ENCODE results near the gene PDE3B. TPM values are rescaled to one million over a fixed set of nuclear protein-coding genes. Genes with fewer than 3 reads are reported as not detected.
"Not testable (repeated sequence)": the region's sequence is repeated elsewhere in the genome, so short reads cannot be mapped to it uniquely, and the experiment has no call there.

Gene PDE3B
- total RNA-seq, 2 experiments from 2014 or later = 96.6 to 101 TPM

GRCh38 chr11:14766585-14766984 is 123.0 kb downstream of the PDE3B start:
- H3K27ac Mint-ChIP-seq = peak overlapping the region; percentile 70
- H3K4me1 Mint-ChIP-seq = peaks cover 47% of the 10 kb centered on the region
- H3K4me3 Mint-ChIP-seq = no peak overlapping the region
- DNase-seq = no peak
- peaks cover 1% of the 10 kb centered on the region for H3K9me3 Mint-ChIP-seq
- POLR2A ChIA-PET = no interaction called here
- H3K27me3 Mint-ChIP-seq = no peaks in the 10 kb centered on the region
- H3K36me3 Mint-ChIP-seq (ENCODE audit: low read depth) = peaks cover 15% of the 10 kb centered on the region
- CTCF ChIA-PET = interaction anchor here (0.8 to 1.3 kb wide), 3 partner anchors 141 to 247 kb away, joined by 3 read pairs; partner anchors contain the start of gene PSMA1

GRCh38 chr11:14768526-14769188 is 125.1 kb downstream of the PDE3B start:
- peak; percentile 15 for DNase-seq
- peak overlapping the region; percentile 28 for H3K4me3 Mint-ChIP-seq
- peaks cover 1% of the 10 kb centered on the region for H3K9me3 Mint-ChIP-seq
- peak overlapping the region; percentile 83 for H3K27ac Mint-ChIP-seq
- peaks cover 22% of the 10 kb centered on the region for H3K36me3 Mint-ChIP-seq (ENCODE audit: low read depth)
- no peaks in the 10 kb centered on the region for H3K27me3 Mint-ChIP-seq
- POLR2A ChIA-PET = interaction anchor here (0.6 kb wide), 1 partner anchor 96 kb away, joined by 6 read pairs; no protein-coding TSS in a partner anchor
- CTCF ChIA-PET = interaction anchor here (0.6 to 1.6 kb wide), 4 partner anchors 8 to 216 kb away, joined by 3 to 5 read pairs (median 4); no protein-coding TSS in a partner anchor
- H3K4me1 Mint-ChIP-seq = peaks cover 50% of the 10 kb centered on the region

GRCh38 chr11:14773755-14774154 is 130.2 kb downstream of the PDE3B start:
- H3K4me3 Mint-ChIP-seq = no peak overlapping the region
- CTCF ChIA-PET = interaction anchor here (0.6 to 1.5 kb wide), 4 partner anchors 8 to 134 kb away, joined by 3 to 6 read pairs (median 4); no protein-coding TSS in a partner anchor
- DNase-seq = no peak

GRCh38 chr11:14774721-14775120 is 131.1 kb downstream of the PDE3B start:
- Mint-ChIP-seq H3K9me3 (peaks cover 21% of the 10 kb centered on the region), H3K4me3 (no peak overlapping the region), H3K27me3 (no peaks in the 10 kb centered on the region), H3K36me3 (ENCODE audit: low read depth) (peaks cover 71% of the 10 kb centered on the region), H3K27ac (no peak overlapping the region), H3K4me1 (peaks cover 51% of the 10 kb centered on the region)
- ChIA-PET POLR2A (no interaction called here), CTCF (interaction anchor here (1.2 to 1.5 kb wide), 2 partner anchors 130 kb away, joined by 3 read pairs; no protein-coding TSS in a partner anchor)
- no peak for DNase-seq

More at GRCh38 chr11:14773755-14774154, 130.2 kb downstream of the PDE3B start:
- POLR2A ChIA-PET = no interaction called here
- Mint-ChIP-seq H3K27me3 (no peaks in the 10 kb centered on the region), H3K36me3 (ENCODE audit: low read depth) (peaks cover 61% of the 10 kb centered on the region), H3K27ac (no peak overlapping the region), H3K4me1 (peaks cover 52% of the 10 kb centered on the region), H3K9me3 (peaks cover 15% of the 10 kb centered on the region)

GRCh38 chr11:14775897-14776296 is 132.3 kb downstream of the PDE3B start:
- CTCF ChIA-PET = no interaction called here
- Mint-ChIP-seq H3K36me3 (ENCODE audit: low read depth) (peaks cover 73% of the 10 kb centered on the region), H3K4me3 (no peak overlapping the region), H3K27me3 (no peaks in the 10 kb centered on the region), H3K27ac (no peak overlapping the region), H3K9me3 (peaks cover 27% of the 10 kb centered on the region), H3K4me1 (peaks cover 48% of the 10 kb centered on the region)
- POLR2A ChIA-PET = no interaction called here
- DNase-seq = no peak

- peaks cover 50% of the 10 kb centered on the region for H3K4me1 Mint-ChIP-seq
- POLR2A ChIA-PET, H3K27me3 Mint-ChIP-seq, H3K27ac Mint-ChIP-seq, DNase-seq, H3K4me3 Mint-ChIP-seq: not testable (repeated sequence)
- peaks cover 89% of the 10 kb centered on the region for H3K36me3 Mint-ChIP-seq (ENCODE audit: low read depth)
- CTCF ChIA-PET = interaction anchor here (0.7 kb wide), 1 partner anchor 129 kb away, joined by 3 read pairs; no protein-coding TSS in a partner anchor
- peaks cover 35% of the 10 kb centered on the region for H3K9me3 Mint-ChIP-seq
Measured at GRCh38 chr11:14778460-14778859, 134.9 kb downstream of the PDE3B start.

GRCh38 chr11:14783788-14784187 is 140.2 kb downstream of the PDE3B start:
- Mint-ChIP-seq H3K4me1 (peaks cover 42% of the 10 kb centered on the region), H3K27ac (no peak overlapping the region), H3K4me3 (no peak overlapping the region), H3K27me3 (no peaks in the 10 kb centered on the region), H3K9me3 (peaks cover 22% of the 10 kb centered on the region), H3K36me3 (ENCODE audit: low read depth) (peaks cover 57% of the 10 kb centered on the region)
- ChIA-PET CTCF (no interaction called here), POLR2A (no interaction called here)
- no peak for DNase-seq

DNA sequence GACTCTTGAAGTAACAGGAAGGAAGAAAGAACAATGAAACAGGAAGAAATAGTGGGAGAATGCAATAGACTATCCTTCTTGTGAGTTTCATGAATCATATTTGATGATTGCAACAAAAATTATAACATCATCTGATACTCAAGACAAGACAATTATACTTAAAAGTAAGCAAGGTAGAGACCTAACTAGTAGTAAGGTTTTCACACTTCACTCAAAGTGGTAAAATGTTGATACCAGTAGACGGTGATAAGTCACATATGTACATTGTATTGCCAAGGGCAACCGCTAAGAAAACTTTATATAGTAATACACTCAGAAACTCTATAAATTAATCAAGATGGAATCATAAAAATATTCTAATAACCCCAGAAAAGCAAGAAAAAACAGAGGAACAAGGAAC is 140.6 kb downstream of the PDE3B start:
- H3K36me3 Mint-ChIP-seq (ENCODE audit: low read depth) = peaks cover 56% of the 10 kb centered on the region
- no peak overlapping the region for H3K27ac Mint-ChIP-seq
- H3K4me3 Mint-ChIP-seq = no peak overlapping the region
- no peak for DNase-seq
- ChIA-PET CTCF (no interaction called here), POLR2A (no interaction called here)
- peaks cover 18% of the 10 kb centered on the region for H3K9me3 Mint-ChIP-seq
- no peaks in the 10 kb centered on the region for H3K27me3 Mint-ChIP-seq
- H3K4me1 Mint-ChIP-seq = peaks cover 39% of the 10 kb centered on the region

GRCh38 chr11:14789879-14790484 is 146.4 kb downstream of the PDE3B start:
- Mint-ChIP-seq H3K4me1 (peaks cover 14% of the 10 kb centered on the region), H3K36me3 (ENCODE audit: low read depth) (peaks cover 41% of the 10 kb centered on the region), H3K4me3 (no peak overlapping the region), H3K27ac (no peak overlapping the region), H3K27me3 (no peaks in the 10 kb centered on the region), H3K9me3 (no peaks in the 10 kb centered on the region)
- POLR2A ChIA-PET = no interaction called here
- DNase-seq = no peak
- CTCF ChIA-PET = interaction anchor here (0.8 to 2.4 kb wide), 6 partner anchors 12 to 118 kb away, joined by 5 to 19 read pairs (median 6); no protein-coding TSS in a partner anchor

- peaks cover 8% of the 10 kb centered on the region for H3K9me3 Mint-ChIP-seq
- no peak overlapping the region for H3K27ac Mint-ChIP-seq
- no peaks in the 10 kb centered on the region for H3K27me3 Mint-ChIP-seq
- H3K36me3 Mint-ChIP-seq (ENCODE audit: low read depth) = peaks cover 71% of the 10 kb centered on the region
- peaks cover 15% of the 10 kb centered on the region for H3K4me1 Mint-ChIP-seq
- no peak overlapping the region for H3K4me3 Mint-ChIP-seq
- ChIA-PET POLR2A (no interaction called here), CTCF (interaction anchor here (1.1 to 1.5 kb wide), 3 partner anchors 10 to 148 kb away, joined by 3 read pairs; no protein-coding TSS in a partner anchor)
- no peak for DNase-seq
Measured at GRCh38 chr11:14793546-14793945, 149.9 kb downstream of the PDE3B start.

GRCh38 chr11:14796028-14796427 is 152.4 kb downstream of the PDE3B start:
- Mint-ChIP-seq H3K4me1 (peaks cover 17% of the 10 kb centered on the region), H3K9me3 (peaks cover 10% of the 10 kb centered on the region), H3K36me3 (ENCODE audit: low read depth) (peaks cover 86% of the 10 kb centered on the region)
- H3K4me3 Mint-ChIP-seq, DNase-seq, H3K27ac Mint-ChIP-seq, POLR2A ChIA-PET, H3K27me3 Mint-ChIP-seq: not testable (repeated sequence)
- CTCF ChIA-PET = interaction anchor here (0.6 kb wide), 1 partner anchor 290 kb away, joined by 3 read pairs; no protein-coding TSS in a partner anchor

GRCh38 chr11:14803846-14804245 is 160.2 kb downstream of the PDE3B start:
- Mint-ChIP-seq H3K27ac (no peak overlapping the region), H3K27me3 (no peaks in the 10 kb centered on the region), H3K4me1 (peaks cover 8% of the 10 kb centered on the region), H3K4me3 (no peak overlapping the region), H3K9me3 (peaks cover 17% of the 10 kb centered on the region), H3K36me3 (ENCODE audit: low read depth) (peaks cover 88% of the 10 kb centered on the region)
- DNase-seq = no peak
- ChIA-PET POLR2A (no interaction called here), CTCF (interaction anchor here (0.9 to 1.1 kb wide), 2 partner anchors 10 to 12 kb away, joined by 3 read pairs; no protein-coding TSS in a partner anchor)

DNA sequence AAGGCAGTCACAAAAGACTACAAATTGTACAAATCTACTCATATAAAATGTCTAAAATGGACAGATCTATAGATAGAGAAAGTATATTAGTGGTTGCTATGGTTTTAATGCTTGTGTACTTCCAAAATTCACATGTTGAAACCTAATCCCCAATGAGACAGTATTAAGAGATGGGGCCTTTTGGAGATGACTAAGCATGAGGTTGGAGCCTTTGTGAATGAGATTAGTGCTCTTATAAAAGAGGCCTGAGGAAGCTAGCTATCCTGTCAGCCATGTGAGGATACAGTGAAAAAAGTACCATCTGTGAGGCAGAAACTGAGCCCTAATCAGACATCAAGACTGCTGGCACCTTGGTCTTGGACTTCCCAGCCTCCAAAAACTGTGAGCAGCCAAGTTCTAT is 165.9 kb downstream of the PDE3B start:
- no peak for DNase-seq
- Mint-ChIP-seq H3K4me3 (no peak overlapping the region), H3K36me3 (ENCODE audit: low read depth) (peaks cover 76% of the 10 kb centered on the region), H3K27me3 (no peaks in the 10 kb centered on the region), H3K9me3 (peaks cover 23% of the 10 kb centered on the region), H3K4me1 (peaks cover 11% of the 10 kb centered on the region), H3K27ac (no peak overlapping the region)
- CTCF ChIA-PET = no interaction called here
- POLR2A ChIA-PET = no interaction called here
